HG03175 (cell line): Measurements from ENCODE around the gene GNL1.
"Not testable (repeated sequence)": the region's sequence is repeated elsewhere in the genome, so short reads cannot be mapped to it uniquely, and the experiment has no call there.

ENCODE experiments used
- ATAC-seq: cut with Tn5 transposase; IDR thresholded peaks from one replicate; pipeline ENCODE4 v1.9.1; 2021; ENCODE audit warnings: mild to moderate bottlenecking, moderate library complexity; ENCODE audit not compliant: unreplicated experiment

GNL1 gene

GRCh38 chr6:30500421-30501355, 55.6 kb downstream of the GNL1 start:
- ATAC-seq: no peak

GRCh38 chr6:30498705-30499104, 57.6 kb downstream of the GNL1 start:
- not testable (repeated sequence) for ATAC-seq

GRCh38 chr6:30497714-30498113, 58.6 kb downstream of the GNL1 start:
- no peak for ATAC-seq

- ATAC-seq: not testable (repeated sequence)
These were observed 59.1 kb downstream of the GNL1 start for GRCh38 chr6:30497261-30497599.

GRCh38 chr6:30495993-30496392, 60.3 kb downstream of the GNL1 start:
- ATAC-seq: no peak

- not testable (repeated sequence) for ATAC-seq
These were observed 61.2 kb downstream of the GNL1 start for GRCh38 chr6:30495060-30495459.

- ATAC-seq: no peak
These were observed 61.9 kb downstream of the GNL1 start for GRCh38 chr6:30494291-30494861.

- ATAC-seq: no peak
These were observed 62.5 kb downstream of the GNL1 start for GRCh38 chr6:30493643-30494250.

GRCh38 chr6:30491991-30492952, 64.0 kb downstream of the GNL1 start:
- no peak for ATAC-seq
